ENCODE results near the gene HDAC9.

Gene HDAC9

DNA sequence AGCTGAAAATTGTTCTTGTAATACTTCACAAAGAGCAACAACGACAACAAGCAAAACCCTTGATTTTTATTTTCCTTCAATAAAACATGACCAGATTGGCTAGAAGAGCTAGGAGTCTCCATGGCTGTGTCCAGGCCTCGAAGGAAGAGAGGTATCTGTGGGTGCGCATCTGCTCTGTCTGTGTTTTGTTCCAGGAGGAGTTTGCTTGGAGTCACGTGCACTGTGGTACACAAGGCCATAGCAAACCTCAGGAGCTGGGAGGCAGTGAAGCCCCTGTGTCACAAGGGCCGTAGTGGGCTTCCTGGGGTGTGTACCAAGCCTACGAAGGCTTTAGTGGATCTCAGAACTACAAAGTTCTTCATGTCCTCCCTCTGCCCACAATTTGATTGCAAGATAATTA is 350.2 kb downstream of the HDAC9 start:
- 86% methylated on average over 4 of the region's 6 CpGs for WGBS
- no peak overlapping the region for H3K4ac ChIP-seq (ENCODE audit: low read depth in 1 of 2, low read length in 2 of 2)

DNA sequence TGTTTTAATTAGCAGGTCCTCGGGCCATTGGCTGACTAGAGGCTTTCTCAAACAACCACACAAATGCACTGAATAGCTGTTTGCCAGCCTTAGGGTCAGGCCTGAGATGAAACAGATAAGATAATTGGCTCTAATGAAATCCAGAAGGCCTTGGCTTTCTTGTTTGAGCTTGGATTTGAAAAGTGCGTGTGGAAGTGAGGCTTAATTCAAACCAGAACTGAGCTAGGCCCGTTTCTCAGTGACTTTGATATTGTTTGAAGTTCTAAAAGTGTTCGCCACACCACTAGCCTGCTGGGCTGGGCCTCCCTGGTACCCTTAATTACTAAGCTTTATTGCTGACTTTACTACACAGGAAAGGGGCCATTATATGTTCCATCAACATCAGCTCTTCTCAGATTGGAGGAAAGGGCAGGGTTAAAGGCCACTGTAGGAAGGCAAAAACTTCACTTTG is 351.2 kb downstream of the HDAC9 start:
- Histone ChIP-seq H3K4me1 (ENCODE audit: control insufficient read depth, insufficient read depth, low read depth, low read length) (no peaks in the 10 kb centered on the region), H3K36me3 (ENCODE audit: control insufficient read depth in 1 of 2, insufficient read depth in 2 of 2, low read depth in 1 of 2, low read length in 2 of 2) (no peaks in the 10 kb centered on the region), H2BK120ac (ENCODE audit: low read depth, low read length) (no peak overlapping the region), H3K14ac (ENCODE audit: low read length in 2 of 2) (no peak overlapping the region), H3K27ac (ENCODE audit: low read length, poor library complexity, severe bottlenecking) (no peak overlapping the region), H3K79me1 (replicated peaks; ENCODE audit: low read length, poor library complexity, severe bottlenecking) (no peaks in the 10 kb centered on the region), H2BK12ac (ENCODE audit: low read length in 2 of 2) (no peak overlapping the region), H3K9me3 (ENCODE audit: control insufficient read depth, low read length) (no peaks in the 10 kb centered on the region), H4K8ac (ENCODE audit: low read length) (no peak overlapping the region), H4K91ac (ENCODE audit: low read length) (no peak overlapping the region), H3K4ac (ENCODE audit: low read depth in 1 of 2, low read length in 2 of 2) (no peak overlapping the region), H2BK5ac (ENCODE audit: low read depth, low read length, poor library complexity, severe bottlenecking) (no peak overlapping the region), H3K18ac (ENCODE audit: low read depth in 1 of 2, low read length in 2 of 2) (no peak overlapping the region), H2BK15ac (ENCODE audit: low read depth, poor library complexity, severe bottlenecking) (no peak overlapping the region), H2AFZ (ENCODE audit: low read depth, low read length) (no peak overlapping the region), H3K4me2 (ENCODE audit: low read length, poor library complexity, severe bottlenecking) (no peak overlapping the region), H3K9ac (ENCODE audit: low read length) (peak overlapping the region; percentile 58), H3K4me3 (ENCODE audit: insufficient read depth in 1 of 2, low read depth in 1 of 2, low read length in 2 of 2) (no peak overlapping the region), H3K23ac (ENCODE audit: low read length in 2 of 2) (no peak overlapping the region), H3K27me3 (ENCODE audit: control insufficient read depth in 1 of 2, insufficient read depth in 1 of 2, low read length in 2 of 2) (no peaks in the 10 kb centered on the region), H2AK5ac (ENCODE audit: low read length, severe bottlenecking) (no peak overlapping the region)
- 27% methylated on average over 3 of the region's 4 CpGs for WGBS
- no peak for DNase-seq

More for the DNA sequence above, 350.2 kb downstream of the HDAC9 start:
- H2BK5ac ChIP-seq (ENCODE audit: low read depth, low read length, poor library complexity, severe bottlenecking): no peak overlapping the region
- H3K23ac ChIP-seq (ENCODE audit: low read length in 2 of 2): no peak overlapping the region
- H2AFZ ChIP-seq (ENCODE audit: low read depth, low read length): no peak overlapping the region
- H4K91ac ChIP-seq (ENCODE audit: low read length): peak overlapping the region; percentile 53
- no peak overlapping the region for H2BK12ac ChIP-seq (ENCODE audit: low read length in 2 of 2)
- H4K8ac ChIP-seq (ENCODE audit: low read length): no peak overlapping the region
- H3K18ac ChIP-seq (ENCODE audit: low read depth in 1 of 2, low read length in 2 of 2): no peak overlapping the region
- no peak for DNase-seq
- no peak overlapping the region for H3K9ac ChIP-seq (ENCODE audit: low read length)
- no peak overlapping the region for H3K4me2 ChIP-seq (ENCODE audit: low read length, poor library complexity, severe bottlenecking)
- H2BK120ac ChIP-seq (ENCODE audit: low read depth, low read length): no peak overlapping the region
- no peaks in the 10 kb centered on the region for H3K27me3 ChIP-seq (ENCODE audit: control insufficient read depth in 1 of 2, insufficient read depth in 1 of 2, low read length in 2 of 2)
- no peaks in the 10 kb centered on the region for H3K79me1 ChIP-seq (replicated peaks; ENCODE audit: low read length, poor library complexity, severe bottlenecking)
- H2AK5ac ChIP-seq (ENCODE audit: low read length, severe bottlenecking): no peak overlapping the region
- no peak overlapping the region for H3K4me3 ChIP-seq (ENCODE audit: insufficient read depth in 1 of 2, low read depth in 1 of 2, low read length in 2 of 2)
- no peak overlapping the region for H3K27ac ChIP-seq (ENCODE audit: low read length, poor library complexity, severe bottlenecking)
- H2BK15ac ChIP-seq (ENCODE audit: low read depth, poor library complexity, severe bottlenecking): no peak overlapping the region
- H3K36me3 ChIP-seq (ENCODE audit: control insufficient read depth in 1 of 2, insufficient read depth in 2 of 2, low read depth in 1 of 2, low read length in 2 of 2): no peaks in the 10 kb centered on the region
- no peaks in the 10 kb centered on the region for H3K4me1 ChIP-seq (ENCODE audit: control insufficient read depth, insufficient read depth, low read depth, low read length)
- H3K9me3 ChIP-seq (ENCODE audit: control insufficient read depth, low read length): no peaks in the 10 kb centered on the region
- H3K14ac ChIP-seq (ENCODE audit: low read length in 2 of 2): peak overlapping the region in 1 of 2 experiments; percentile 58

DNA sequence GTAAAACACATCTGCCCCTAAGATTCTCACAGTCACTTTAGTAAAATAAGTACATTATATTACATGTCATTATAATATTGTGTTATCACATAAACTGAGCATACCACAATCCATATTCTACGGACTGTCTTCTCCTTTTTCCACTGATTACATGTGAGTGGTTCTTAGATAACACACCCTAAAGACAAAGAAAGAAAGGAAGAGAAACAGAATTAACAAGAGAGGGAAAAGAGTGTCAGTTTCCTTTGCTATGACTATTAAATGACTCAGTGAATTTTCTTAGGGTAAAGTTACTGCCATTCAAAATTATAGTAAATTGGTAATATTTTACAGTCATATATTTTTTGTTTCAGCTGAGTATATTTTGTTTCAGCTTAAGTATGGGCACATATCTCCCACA is 353.6 kb downstream of the HDAC9 start:
- no peaks in the 10 kb centered on the region for H3K36me3 ChIP-seq (ENCODE audit: control insufficient read depth in 1 of 2, insufficient read depth in 2 of 2, low read depth in 1 of 2, low read length in 2 of 2)
- no peak overlapping the region for H3K9ac ChIP-seq (ENCODE audit: low read length)
- no peak overlapping the region for H3K14ac ChIP-seq (ENCODE audit: low read length in 2 of 2)
- H3K23ac ChIP-seq (ENCODE audit: low read length in 2 of 2): no peak overlapping the region
- no peak overlapping the region for H3K27ac ChIP-seq (ENCODE audit: low read length, poor library complexity, severe bottlenecking)
- H4K8ac ChIP-seq (ENCODE audit: low read length): no peak overlapping the region
- no peak overlapping the region for H2BK15ac ChIP-seq (ENCODE audit: low read depth, poor library complexity, severe bottlenecking)
- no peaks in the 10 kb centered on the region for H3K27me3 ChIP-seq (ENCODE audit: control insufficient read depth in 1 of 2, insufficient read depth in 1 of 2, low read length in 2 of 2)
- no peak overlapping the region for H3K18ac ChIP-seq (ENCODE audit: low read depth in 1 of 2, low read length in 2 of 2)
- no peak overlapping the region for H4K91ac ChIP-seq (ENCODE audit: low read length)
- H2BK12ac ChIP-seq (ENCODE audit: low read length in 2 of 2): no peak overlapping the region
- no peak overlapping the region for H2AK5ac ChIP-seq (ENCODE audit: low read length, severe bottlenecking)
- no peaks in the 10 kb centered on the region for H3K9me3 ChIP-seq (ENCODE audit: control insufficient read depth, low read length)
- no peak overlapping the region for H2BK5ac ChIP-seq (ENCODE audit: low read depth, low read length, poor library complexity, severe bottlenecking)
- no peak overlapping the region for H3K4me2 ChIP-seq (ENCODE audit: low read length, poor library complexity, severe bottlenecking)
- H2BK120ac ChIP-seq (ENCODE audit: low read depth, low read length): no peak overlapping the region
- H3K4me3 ChIP-seq (ENCODE audit: insufficient read depth in 1 of 2, low read depth in 1 of 2, low read length in 2 of 2): no peak overlapping the region
- H3K4ac ChIP-seq (ENCODE audit: low read depth in 1 of 2, low read length in 2 of 2): no peak overlapping the region
- WGBS: no CpG with 5 or more reads among the region's 1 CpG
- no peak for DNase-seq
- no peaks in the 10 kb centered on the region for H3K79me1 ChIP-seq (replicated peaks; ENCODE audit: low read length, poor library complexity, severe bottlenecking)
- no peaks in the 10 kb centered on the region for H3K4me1 ChIP-seq (ENCODE audit: control insufficient read depth, insufficient read depth, low read depth, low read length)
- H2AFZ ChIP-seq (ENCODE audit: low read depth, low read length): no peak overlapping the region

DNA sequence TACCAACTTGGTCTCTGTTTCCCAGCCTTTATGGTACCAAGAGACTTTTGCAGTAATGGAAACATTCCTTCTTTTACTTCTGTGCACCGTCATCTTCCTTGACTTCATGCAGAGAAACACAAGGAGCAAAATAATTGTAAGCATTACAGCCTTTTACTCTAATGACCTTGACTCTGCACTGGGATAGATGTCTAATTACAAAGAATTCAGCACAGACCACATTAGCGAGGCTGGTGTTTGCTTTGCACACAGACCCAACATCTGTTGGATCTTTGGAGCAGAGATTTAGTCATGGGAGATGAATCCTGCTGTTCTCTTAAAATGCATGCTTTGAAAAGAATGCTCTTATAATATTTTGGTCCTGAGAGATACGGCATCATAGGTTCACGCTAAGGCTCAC is 360.2 kb downstream of the HDAC9 start:
- Histone ChIP-seq H3K4me3 (ENCODE audit: insufficient read depth in 1 of 2, low read depth in 1 of 2, low read length in 2 of 2) (no peak overlapping the region), H3K4me1 (ENCODE audit: control insufficient read depth, insufficient read depth, low read depth, low read length) (no peaks in the 10 kb centered on the region), H2BK120ac (ENCODE audit: low read depth, low read length) (no peak overlapping the region), H3K18ac (ENCODE audit: low read depth in 1 of 2, low read length in 2 of 2) (no peak overlapping the region), H3K4ac (ENCODE audit: low read depth in 1 of 2, low read length in 2 of 2) (no peak overlapping the region), H3K23ac (ENCODE audit: low read length in 2 of 2) (no peak overlapping the region), H3K14ac (ENCODE audit: low read length in 2 of 2) (no peak overlapping the region), H3K4me2 (ENCODE audit: low read length, poor library complexity, severe bottlenecking) (no peak overlapping the region), H4K91ac (ENCODE audit: low read length) (no peak overlapping the region), H4K8ac (ENCODE audit: low read length) (no peak overlapping the region), H3K9ac (ENCODE audit: low read length) (no peak overlapping the region), H3K79me1 (replicated peaks; ENCODE audit: low read length, poor library complexity, severe bottlenecking) (no peaks in the 10 kb centered on the region), H3K27ac (ENCODE audit: low read length, poor library complexity, severe bottlenecking) (peak overlapping the region; percentile 40), H3K36me3 (ENCODE audit: control insufficient read depth in 1 of 2, insufficient read depth in 2 of 2, low read depth in 1 of 2, low read length in 2 of 2) (no peaks in the 10 kb centered on the region), H2BK12ac (ENCODE audit: low read length in 2 of 2) (no peak overlapping the region), H2AK5ac (ENCODE audit: low read length, severe bottlenecking) (no peak overlapping the region), H2AFZ (ENCODE audit: low read depth, low read length) (no peak overlapping the region), H3K9me3 (ENCODE audit: control insufficient read depth, low read length) (no peaks in the 10 kb centered on the region), H2BK5ac (ENCODE audit: low read depth, low read length, poor library complexity, severe bottlenecking) (no peak overlapping the region), H2BK15ac (ENCODE audit: low read depth, poor library complexity, severe bottlenecking) (no peak overlapping the region), H3K27me3 (ENCODE audit: control insufficient read depth in 1 of 2, insufficient read depth in 1 of 2, low read length in 2 of 2) (no peaks in the 10 kb centered on the region)
- 74% methylated on average over 2 of the region's 4 CpGs for WGBS
- no peak for DNase-seq
